ENCODE results near the gene TRAF2.

DNA sequence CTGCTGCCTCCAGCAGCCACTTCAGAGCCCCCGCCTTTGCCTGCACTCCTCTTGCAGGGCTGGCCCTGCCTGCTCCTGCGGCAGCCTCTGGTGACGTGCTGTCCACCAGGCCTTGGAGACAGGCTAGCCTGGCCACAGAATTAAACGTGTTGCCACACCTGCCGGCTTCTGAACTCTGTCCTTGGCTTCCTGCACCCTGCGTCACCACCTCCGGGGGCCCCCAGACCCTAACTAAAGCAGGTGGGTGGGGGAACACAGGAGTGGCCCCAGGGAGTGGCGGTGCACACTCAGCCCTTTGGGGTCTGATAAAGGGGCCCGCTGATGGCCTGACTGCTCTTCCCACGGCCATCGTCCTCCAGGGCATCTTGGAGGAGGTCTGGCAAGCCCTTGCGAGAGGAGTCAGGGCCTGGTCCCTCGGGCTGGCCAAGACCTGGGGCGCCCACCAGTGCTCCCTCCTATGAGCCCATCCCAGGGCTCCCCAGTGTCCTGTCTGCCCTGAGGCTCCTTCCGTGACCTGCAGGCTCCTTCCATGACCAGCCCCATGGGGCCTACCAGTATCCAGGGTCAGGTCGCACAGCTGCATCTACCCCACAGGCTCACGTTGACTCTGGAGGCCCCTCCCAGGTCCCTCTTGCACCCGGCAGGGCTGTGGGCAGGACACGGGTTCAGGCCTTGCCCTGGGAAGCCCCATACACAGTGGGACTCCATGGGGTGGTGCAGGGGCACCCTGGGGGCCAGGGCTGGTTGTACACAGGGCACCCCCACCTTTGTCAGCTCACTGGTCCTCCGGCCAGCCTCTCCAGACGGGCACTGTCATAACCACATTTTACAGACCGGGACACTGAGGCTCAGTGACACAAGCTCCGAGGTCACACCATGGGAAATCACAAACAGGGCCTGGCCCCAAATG is 35.2 kb upstream of the TRAF2 start:
- TF ChIP-seq POLR2AphosphoS5 (IDR thresholded peaks at IDR 0.05; ENCODE audit: low read depth) = no peak
- no peak for TF ChIP-seq CTCF (IDR thresholded peaks at IDR 0.05; ENCODE audit: insufficient read depth, low read length)
- no peak for TF ChIP-seq REST (IDR thresholded peaks at IDR 0.05; ENCODE audit: insufficient replicate concordance, low read depth)
- TF ChIP-seq GABPA (IDR thresholded peaks at IDR 0.05; ENCODE audit: low read depth) = no peak
- TF ChIP-seq SPI1 (IDR thresholded peaks at IDR 0.05; ENCODE audit: borderline replicate concordance, low read depth) = no peak
